Activated CD8-positive, alpha-beta T cell treated with anti-CD3 and anti-CD28 coated beads, Interleukin-2, amount 10 ng/mL, durations not matched to agents 7 days and 5 days (primary cell): ENCODE measurements around the gene LATS1. TPM values are rescaled to one million over a fixed set of nuclear protein-coding genes. Genes with fewer than 3 reads are reported as not detected.

Source experiments
- ATAC-seq: fragments of 150-1000 bp; cut with Tn5 transposase; one replicate; pipeline ENCODE4 v1.10.0; 2021; ENCODE audit warnings: moderate library complexity
- CTCF ChIA-PET: fragments of 350-600 bp; sonication (Branson Sonifier 250); formaldehyde crosslinking; loops from one replicate; lab custom pipeline; 2021; ENCODE audit warnings: antibody characterized with exemption; lab: Charles Lee
- POLR2A ChIA-PET: fragments of 350-600 bp; sonication (Branson Sonifier 250); formaldehyde crosslinking; loops from one replicate; lab custom pipeline; 2021; ENCODE audit warnings: antibody characterized with exemption; lab: Charles Lee
- DNase-seq: peaks from one replicate; pipeline ENCODE4 v3.0.0-alpha.2; 2020
- H3K27ac Mint-ChIP-seq: one replicate; pipeline ENCODE4 v1.8.0; 2021; ENCODE audit warnings: mild to moderate bottlenecking, mixed read lengths
- H3K27me3 Mint-ChIP-seq: one replicate; pipeline ENCODE4 v1.8.0; 2021; ENCODE audit warnings: low read depth, mixed read lengths
- H3K36me3 Mint-ChIP-seq: one replicate; pipeline ENCODE4 v1.8.0; 2021; ENCODE audit warnings: low read depth, mixed read lengths
- H3K4me1 Mint-ChIP-seq: one replicate; pipeline ENCODE4 v1.8.0; 2021; ENCODE audit warnings: low read depth, mixed read lengths
- H3K4me3 Mint-ChIP-seq: one replicate; pipeline ENCODE4 v1.8.0; 2021; ENCODE audit warnings: mild to moderate bottlenecking, mixed read lengths
- H3K9me3 Mint-ChIP-seq: one replicate; pipeline ENCODE4 v1.8.0; 2022; ENCODE audit warnings: mixed read lengths; ENCODE audit not compliant: insufficient read depth
- total RNA-seq, 2 experiments: library from RNA; stranded (reverse); gene quantifications; one replicate each; pipeline ENCODE4 v1.2.3, GENCODE V29; 2021

Gene LATS1
- total RNA-seq, 2 experiments from 2014 or later: 33.2 to 33.9 TPM

DNA sequence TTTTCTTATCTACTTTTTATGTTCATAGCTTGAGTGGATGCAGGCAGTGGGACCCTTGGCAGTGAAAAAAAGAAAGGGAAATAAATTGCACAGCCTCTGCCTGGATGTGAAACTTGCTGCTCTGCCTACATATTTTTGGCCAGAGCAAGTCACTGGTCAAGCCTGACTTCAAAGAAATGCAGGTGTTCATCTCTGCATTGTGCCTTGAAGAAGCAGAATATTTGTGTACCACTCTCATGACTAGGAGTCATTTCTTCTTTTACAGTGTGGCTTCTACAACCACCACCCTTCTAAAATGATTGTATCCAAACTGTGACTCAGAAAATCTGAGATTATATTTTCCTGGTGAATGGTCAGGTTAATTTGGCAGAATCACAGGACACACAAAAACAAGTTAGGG, 66.8 kb downstream of the LATS1 start:
- H3K36me3 Mint-ChIP-seq: peaks cover 6% of the 10 kb centered on the region
- no peak for ATAC-seq
- POLR2A ChIA-PET: interaction anchor here (0.7 kb wide), 1 partner anchor 31 kb away, joined by 3 read pairs; no protein-coding TSS in a partner anchor
- H3K9me3 Mint-ChIP-seq: no peaks in the 10 kb centered on the region
- CTCF ChIA-PET: no interaction called here
- no peak overlapping the region for H3K4me3 Mint-ChIP-seq
- DNase-seq: no peak
- H3K27me3 Mint-ChIP-seq: no peaks in the 10 kb centered on the region
- H3K4me1 Mint-ChIP-seq: peaks cover 18% of the 10 kb centered on the region
- H3K27ac Mint-ChIP-seq: no peak overlapping the region

DNA sequence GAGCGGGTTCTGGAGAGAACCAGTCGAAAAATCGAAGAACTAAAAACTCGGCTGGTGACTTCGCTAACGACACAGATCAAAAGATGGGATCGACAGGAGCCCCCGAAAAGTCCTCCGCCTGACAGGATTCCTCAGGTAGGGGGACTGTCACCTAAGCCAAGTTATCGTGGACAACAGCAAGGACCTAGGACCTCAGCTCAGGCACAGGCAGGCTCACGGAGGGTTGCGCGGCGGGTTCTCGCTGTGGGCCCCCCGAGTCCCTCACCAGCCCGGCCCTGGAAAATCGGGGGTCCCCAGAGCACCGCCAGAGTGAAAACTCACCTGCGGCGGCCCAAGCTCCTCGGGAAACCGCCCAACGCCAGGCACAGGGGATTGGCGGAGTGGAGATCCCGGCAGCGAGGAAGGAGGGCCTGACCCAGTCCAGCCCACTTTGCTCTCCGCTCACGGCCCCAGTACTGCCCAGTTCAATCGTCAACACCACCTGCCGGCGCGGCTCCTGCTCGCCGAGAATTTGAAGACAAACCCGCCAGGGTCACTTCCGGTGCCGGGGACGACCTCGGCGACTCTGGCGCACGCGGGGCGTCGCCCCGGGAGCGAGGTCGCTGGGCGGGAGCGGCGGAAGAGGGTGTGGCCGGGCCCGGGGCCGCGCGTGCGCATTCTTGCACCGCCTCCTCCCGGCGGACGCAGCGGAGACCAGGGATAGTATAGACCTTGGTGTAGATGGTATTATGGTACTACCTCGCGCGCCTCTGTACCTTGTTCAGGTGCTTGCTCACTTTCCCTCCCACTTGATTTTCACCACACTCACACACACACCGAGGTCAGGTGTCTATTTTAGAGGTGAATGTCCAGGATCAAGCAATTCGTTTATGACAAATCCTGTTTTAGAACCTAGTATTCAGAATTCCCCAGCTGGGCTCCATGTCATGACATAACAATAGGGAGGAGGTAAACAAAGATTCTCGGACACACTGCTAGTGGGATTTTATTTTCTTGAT, 69.5 kb downstream of the LATS1 start, which contains the start of gene KATNA1:
Gene KATNA1, minus strand, starts transcription at position 567 of the 998 bp plus-strand sequence. CDS start 10,167 bp downstream, outside the sequence.
- CTCF ChIA-PET: interaction anchor here (0.6 to 1.2 kb wide), 4 partner anchors 69 to 1113 kb away, joined by 3 to 4 read pairs (median 3); partner anchors contain the start of gene PPIL4

DNA sequence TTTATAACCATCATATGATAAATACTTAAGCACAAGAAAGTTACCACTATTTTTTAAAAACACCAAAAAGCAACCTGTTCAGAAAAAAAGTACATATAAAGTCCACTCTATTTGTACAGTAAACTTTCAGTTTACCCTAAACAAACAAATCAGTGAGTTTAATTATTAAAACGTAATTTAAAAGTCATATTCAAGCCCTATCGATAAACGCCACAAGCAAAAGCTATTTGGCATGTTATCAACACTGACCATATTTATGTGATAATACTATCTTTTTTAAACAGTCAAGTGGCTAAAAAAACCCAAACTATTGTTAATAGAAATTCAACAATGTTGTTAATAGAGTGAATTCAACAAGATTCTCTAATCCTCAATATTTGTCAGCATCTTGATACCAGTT, 71.3 kb downstream of the LATS1 start:
- H3K27me3 Mint-ChIP-seq: no peaks in the 10 kb centered on the region
- H3K36me3 Mint-ChIP-seq: peaks cover 25% of the 10 kb centered on the region
- CTCF ChIA-PET: no interaction called here
- ATAC-seq (no peak), DNase-seq (no peak)
- POLR2A ChIA-PET: interaction anchor here (0.5 kb wide), 1 partner anchor 281 kb away, joined by 3 read pairs; no protein-coding TSS in a partner anchor
- peak overlapping the region; percentile 80 for H3K4me3 Mint-ChIP-seq
- H3K4me1 Mint-ChIP-seq: peaks cover 31% of the 10 kb centered on the region
- H3K9me3 Mint-ChIP-seq: no peaks in the 10 kb centered on the region
- no peak overlapping the region for H3K27ac Mint-ChIP-seq

More for the DNA sequence above, 69.5 kb downstream of the LATS1 start, which contains the start of gene KATNA1:
- H3K36me3 Mint-ChIP-seq: peaks cover 12% of the 10 kb centered on the region
- POLR2A ChIA-PET: interaction anchor here (0.6 to 1.5 kb wide), 4 partner anchors 69 to 177 kb away, joined by 3 to 5 read pairs (median 3); partner anchors contain the start of genes LATS1 and PPIL4
- H3K4me3 Mint-ChIP-seq: peak within 1 kb of the TSS; percentile 80
- H3K4me1 Mint-ChIP-seq: peaks cover 29% of the 10 kb centered on the region
- ATAC-seq: peak; percentile 97
- peak; percentile 92 for DNase-seq
- no peaks in the 10 kb centered on the region for H3K27me3 Mint-ChIP-seq
- peak within 1 kb of the TSS; percentile 88 for H3K27ac Mint-ChIP-seq
- no peaks in the 10 kb centered on the region for H3K9me3 Mint-ChIP-seq

DNA sequence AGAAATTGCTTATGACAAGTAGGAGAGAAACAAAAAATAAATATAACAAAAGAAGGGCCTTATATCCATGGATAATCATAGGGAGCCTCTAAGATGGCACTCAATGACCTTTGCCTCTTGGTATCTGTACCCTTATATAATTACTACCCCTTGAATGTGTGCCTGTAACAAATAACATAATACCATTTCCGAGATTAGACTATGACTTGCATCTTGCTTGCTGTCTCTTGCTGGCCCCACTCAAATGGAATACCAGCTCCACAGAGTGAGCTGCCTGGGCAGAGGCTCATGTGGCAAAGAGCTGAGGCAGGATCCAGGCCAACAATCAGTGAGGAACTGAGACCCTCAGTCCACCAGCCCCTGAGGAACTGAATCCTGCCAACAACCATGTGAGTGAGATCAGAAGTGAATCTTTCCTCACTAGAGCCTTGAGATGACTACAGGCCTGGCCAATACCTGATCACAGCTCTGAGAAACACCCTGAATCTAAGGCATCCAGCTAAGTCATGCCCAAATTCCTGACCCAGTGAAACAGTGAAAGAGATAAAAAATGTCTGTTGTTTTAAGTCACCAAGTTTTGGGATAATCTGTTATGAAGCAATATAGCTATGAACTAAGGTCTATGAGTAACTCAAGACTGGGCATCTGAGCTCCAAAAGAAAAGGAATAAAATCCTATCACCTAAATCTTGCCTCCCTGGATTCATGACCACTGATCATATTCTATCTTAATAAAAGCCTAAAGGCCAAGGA, 74.9 kb downstream of the LATS1 start:
- Mint-ChIP-seq H3K9me3 (no peaks in the 10 kb centered on the region), H3K27me3 (no peaks in the 10 kb centered on the region), H3K36me3 (peaks cover 33% of the 10 kb centered on the region), H3K4me1 (peaks cover 26% of the 10 kb centered on the region), H3K27ac (no peak overlapping the region), H3K4me3 (no peak overlapping the region)
- ATAC-seq (no peak), DNase-seq (no peak)
- ChIA-PET POLR2A (no interaction called here), CTCF (interaction anchor here (0.6 to 1.1 kb wide), 3 partner anchors 74 to 612 kb away, joined by 3 to 4 read pairs (median 3); partner anchors contain the start of genes LATS1 and PPIL4)

DNA sequence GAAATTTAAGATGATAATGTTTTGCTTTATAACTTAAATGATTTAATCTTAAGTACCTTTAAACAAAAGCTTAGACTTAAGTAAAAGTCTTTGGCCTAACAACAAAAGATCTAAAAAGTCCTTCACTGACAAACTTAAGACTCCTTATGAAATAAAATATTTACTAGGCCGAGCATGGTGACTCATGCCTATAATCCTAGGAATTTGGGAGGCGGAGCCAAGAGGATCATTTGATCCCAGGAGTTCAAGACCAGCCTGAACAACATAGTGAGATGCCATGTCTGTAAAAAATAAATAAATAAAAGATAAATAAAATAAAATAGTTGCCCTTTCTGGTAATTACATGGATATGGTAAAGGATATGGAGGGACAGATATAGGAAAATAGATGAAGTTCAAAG, 81.8 kb downstream of the LATS1 start:
- DNase-seq: no peak
- no peaks in the 10 kb centered on the region for H3K4me1 Mint-ChIP-seq
- no peaks in the 10 kb centered on the region for H3K27me3 Mint-ChIP-seq
- CTCF ChIA-PET: no interaction called here
- H3K4me3 Mint-ChIP-seq: no peak overlapping the region
- no peak overlapping the region for H3K27ac Mint-ChIP-seq
- no peak for ATAC-seq
- peaks cover 32% of the 10 kb centered on the region for H3K36me3 Mint-ChIP-seq
- no peaks in the 10 kb centered on the region for H3K9me3 Mint-ChIP-seq
- POLR2A ChIA-PET: no interaction called here

DNA sequence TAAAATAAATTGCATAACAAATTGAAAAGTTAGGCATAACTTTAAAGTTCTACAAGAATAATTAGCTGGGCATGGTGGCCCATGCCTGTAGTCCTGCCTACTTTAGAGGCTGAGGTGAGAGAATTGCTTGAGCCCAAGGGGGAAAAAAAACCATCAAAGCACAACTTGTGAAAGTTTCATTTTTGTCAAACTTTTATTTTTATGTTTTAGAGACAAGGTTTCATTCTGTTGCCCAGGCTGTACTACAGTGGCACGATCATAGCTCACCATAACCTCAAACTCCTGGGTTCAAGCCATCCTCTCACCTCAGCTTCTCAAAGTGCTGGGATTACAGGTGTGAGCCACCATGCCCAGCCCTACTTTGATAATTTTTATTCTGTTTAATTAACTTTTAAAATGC, 83.6 kb downstream of the LATS1 start:
- no peak for DNase-seq
- ChIA-PET CTCF (no interaction called here), POLR2A (no interaction called here)
- Mint-ChIP-seq H3K4me1 (peaks cover 2% of the 10 kb centered on the region), H3K36me3 (peaks cover 35% of the 10 kb centered on the region), H3K9me3 (no peaks in the 10 kb centered on the region), H3K4me3 (no peak overlapping the region), H3K27me3 (no peaks in the 10 kb centered on the region), H3K27ac (no peak overlapping the region)
- ATAC-seq: no peak

DNA sequence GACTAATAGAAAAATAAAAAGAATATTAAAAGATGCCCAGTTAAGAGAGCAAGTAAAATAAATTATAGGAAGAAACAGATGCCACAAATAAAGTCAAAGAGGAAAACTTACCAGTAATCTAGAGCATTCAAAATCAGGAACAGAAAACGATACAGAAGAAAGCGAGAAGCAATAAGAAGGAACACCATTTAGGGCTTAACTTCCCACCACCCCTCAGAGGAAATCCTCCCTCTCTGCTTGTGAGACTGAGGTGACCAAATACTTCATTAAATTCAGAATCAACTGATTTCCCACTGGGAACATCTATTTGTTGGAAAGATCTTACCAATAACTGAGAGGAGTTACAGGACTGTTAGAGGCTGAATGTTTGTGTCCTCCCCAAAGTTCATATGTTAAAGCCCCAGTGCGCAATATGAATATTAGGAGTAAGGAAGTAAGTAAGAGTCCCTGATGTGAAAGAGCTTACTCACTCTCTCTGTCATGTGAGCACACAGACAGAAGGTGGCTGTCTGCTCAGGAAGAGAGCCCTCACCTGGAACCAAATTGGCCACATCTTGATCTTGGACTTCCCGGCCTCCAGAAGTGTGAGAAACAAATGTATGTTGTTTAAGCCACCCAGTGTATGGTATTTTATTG, 88.9 kb downstream of the LATS1 start:
- peaks cover 8% of the 10 kb centered on the region for H3K4me1 Mint-ChIP-seq
- H3K36me3 Mint-ChIP-seq: peaks cover 32% of the 10 kb centered on the region
- no peak for DNase-seq
- no peak overlapping the region for H3K4me3 Mint-ChIP-seq
- ATAC-seq: no peak
- ChIA-PET POLR2A (no interaction called here), CTCF (no interaction called here)
- H3K9me3 Mint-ChIP-seq: no peaks in the 10 kb centered on the region
- no peaks in the 10 kb centered on the region for H3K27me3 Mint-ChIP-seq
- peak overlapping the region; percentile 26 for H3K27ac Mint-ChIP-seq

DNA sequence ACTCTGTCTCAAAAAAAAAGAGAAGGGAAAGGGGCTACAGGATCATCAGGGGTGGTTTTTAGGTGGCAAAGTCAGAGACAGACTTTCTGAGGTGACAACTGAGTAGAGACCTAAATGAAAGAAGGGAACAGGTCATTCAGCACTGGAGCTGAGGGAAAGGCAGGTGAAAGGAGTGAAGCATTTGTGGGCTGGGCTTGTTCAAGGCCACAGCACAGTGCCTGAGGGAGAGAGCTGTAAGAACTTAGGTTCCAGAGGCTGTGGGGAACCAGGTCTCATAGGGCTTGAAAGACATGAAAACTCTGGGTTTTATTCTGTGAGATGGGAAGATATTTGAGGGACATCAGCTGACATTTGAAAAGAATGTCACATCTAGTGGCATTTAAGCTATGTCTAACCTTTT, 90.2 kb downstream of the LATS1 start:
- peaks cover 8% of the 10 kb centered on the region for H3K4me1 Mint-ChIP-seq
- no peak for DNase-seq
- peaks cover 36% of the 10 kb centered on the region for H3K36me3 Mint-ChIP-seq
- H3K9me3 Mint-ChIP-seq: no peaks in the 10 kb centered on the region
- H3K27me3 Mint-ChIP-seq: no peaks in the 10 kb centered on the region
- ChIA-PET CTCF (no interaction called here), POLR2A (interaction anchor here (0.6 kb wide), 1 partner anchor 456 kb away, joined by 3 read pairs; no protein-coding TSS in a partner anchor)
- ATAC-seq: no peak
- H3K4me3 Mint-ChIP-seq: no peak overlapping the region
- peak overlapping the region; percentile 43 for H3K27ac Mint-ChIP-seq

DNA sequence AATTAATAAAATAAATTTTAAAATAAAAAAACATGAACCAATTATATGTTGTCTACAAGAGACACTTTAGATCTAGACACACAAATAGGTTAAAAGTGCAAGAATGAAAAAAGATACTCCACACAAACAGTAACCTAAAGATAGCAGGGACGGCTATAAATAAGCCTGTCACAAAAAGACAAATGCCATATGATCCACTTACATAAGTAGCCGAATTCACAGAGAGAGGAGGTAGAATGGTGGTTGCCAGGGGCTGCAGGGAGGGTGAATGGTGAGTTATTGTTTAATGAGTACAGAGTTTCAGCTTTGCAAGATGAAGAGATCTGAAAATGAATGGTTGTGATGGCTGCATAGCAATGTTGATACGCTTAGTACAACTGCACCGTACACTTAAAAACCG, 102.1 kb downstream of the LATS1 start:
- ChIA-PET POLR2A (no interaction called here), CTCF (no interaction called here)
- Mint-ChIP-seq H3K27me3 (no peaks in the 10 kb centered on the region), H3K9me3 (peaks cover 8% of the 10 kb centered on the region), H3K27ac (no peak overlapping the region), H3K4me1 (no peaks in the 10 kb centered on the region), H3K36me3 (peaks cover 53% of the 10 kb centered on the region), H3K4me3 (no peak overlapping the region)
- DNase-seq (no peak), ATAC-seq (no peak)

DNA sequence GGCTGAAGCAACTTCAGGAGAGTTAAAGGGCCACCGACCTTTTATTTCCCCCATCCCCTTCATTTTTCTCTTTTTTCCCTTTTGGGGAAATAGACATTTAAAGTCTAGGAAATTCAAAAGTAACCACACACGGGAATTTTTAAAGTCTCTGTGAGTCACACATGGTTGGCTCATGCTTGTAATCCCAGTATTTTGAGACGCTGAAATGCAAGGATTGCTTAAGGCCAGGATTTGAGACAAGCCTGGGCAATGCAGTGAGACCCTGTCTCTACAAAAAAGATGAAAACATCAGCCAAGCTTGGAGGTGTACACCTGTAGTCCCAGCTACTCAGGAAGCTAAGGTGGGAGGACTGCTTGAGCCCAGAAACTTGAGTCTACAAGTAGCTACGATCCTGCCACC, 103.6 kb downstream of the LATS1 start:
- Mint-ChIP-seq H3K4me3 (no peak overlapping the region), H3K9me3 (peaks cover 8% of the 10 kb centered on the region), H3K4me1 (peaks cover 8% of the 10 kb centered on the region), H3K27me3 (no peaks in the 10 kb centered on the region), H3K36me3 (peaks cover 50% of the 10 kb centered on the region), H3K27ac (no peak overlapping the region)
- no peak for DNase-seq
- no peak for ATAC-seq
- ChIA-PET CTCF (no interaction called here), POLR2A (no interaction called here)

DNA sequence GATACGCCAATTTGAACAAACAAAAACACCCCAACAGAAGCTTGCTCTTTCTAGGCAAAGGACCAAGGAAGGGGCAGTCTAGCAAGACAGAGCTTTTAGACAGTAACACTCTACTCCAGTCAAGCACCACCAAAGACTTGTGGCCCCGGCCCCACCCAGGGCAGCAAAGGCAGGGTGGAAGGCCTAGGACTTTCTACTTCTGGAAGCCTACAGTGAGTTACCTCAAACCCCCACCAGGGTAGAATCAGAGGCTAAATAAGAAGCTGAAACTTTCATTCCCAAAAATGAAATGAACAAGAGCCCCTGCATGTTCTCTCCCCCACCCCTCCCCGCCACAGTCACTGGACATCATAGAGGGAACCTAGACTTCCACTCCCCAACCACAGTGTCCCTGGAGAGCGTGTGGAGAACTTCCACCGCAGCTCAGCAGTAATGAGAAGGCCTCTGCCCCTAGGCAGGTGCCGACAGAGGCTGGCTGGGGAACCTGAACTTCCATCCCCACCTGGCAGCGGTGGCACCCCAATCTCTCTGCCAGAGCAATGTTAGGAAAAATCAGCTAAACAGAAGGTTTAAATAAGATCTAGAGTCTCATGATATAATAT, 109.4 kb downstream of the LATS1 start:
- Mint-ChIP-seq H3K9me3 (peaks cover 7% of the 10 kb centered on the region), H3K4me3 (peak overlapping the region; percentile 24), H3K27ac (peak overlapping the region; percentile 66), H3K27me3 (no peaks in the 10 kb centered on the region), H3K4me1 (peaks cover 20% of the 10 kb centered on the region), H3K36me3 (peaks cover 28% of the 10 kb centered on the region)
- CTCF ChIA-PET: no interaction called here
- DNase-seq: no peak
- POLR2A ChIA-PET: no interaction called here
- ATAC-seq: peak; percentile 49
